ENCODE data around the gene ACVR1B. TPM values are rescaled to one million over a fixed set of nuclear protein-coding genes. Genes with fewer than 3 reads are reported as not detected.

ACVR1B gene
- total RNA-seq, 1 experiment from 2014 or later = 112 TPM

DNA sequence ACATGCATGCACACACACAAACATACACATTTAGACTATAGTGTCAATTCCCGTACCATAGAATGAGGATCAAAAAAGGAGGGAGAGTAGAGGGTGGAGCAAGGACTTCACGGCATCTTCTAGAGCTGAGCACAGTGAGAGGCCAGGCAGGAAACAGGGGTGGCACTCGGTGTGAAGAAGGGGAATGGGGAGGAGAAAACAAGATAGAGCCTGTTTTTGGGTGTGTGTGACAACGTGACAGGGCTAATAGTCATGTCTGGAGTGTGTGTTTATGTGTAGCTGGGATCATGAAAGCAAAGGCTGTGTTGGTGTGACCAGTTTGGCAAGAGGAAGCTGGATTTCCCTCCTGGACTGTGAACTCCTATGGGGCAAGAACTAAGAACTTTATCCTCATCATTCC lies 9.9 kb upstream of the ACVR1B start:
- intact Hi-C loops (cut with micrococcal nuclease; ENCODE audit: unreplicated experiment) = no loop called here
- H3K4me3 Mint-ChIP-seq (ENCODE audit: unreplicated experiment) = no peak overlapping the region
- H3K27me3 ChIP-seq (replicated peaks; ENCODE audit: control insufficient read depth, insufficient read depth, low read length) = no peaks in the 10 kb centered on the region
- H3K36me3 Mint-ChIP-seq (ENCODE audit: insufficient read depth, unreplicated experiment) = no peaks in the 10 kb centered on the region
- ChIA-PET POLR2A (interaction anchor here (0.6 kb wide), 1 partner anchor 13 kb away, joined by 3 read pairs; no protein-coding TSS in a partner anchor), CTCF (no interaction called here)
- no TSS peak for BruUV-seq (replicated peaks)
- H3K9me3 Mint-ChIP-seq (ENCODE audit: unreplicated experiment) = peaks cover 18% of the 10 kb centered on the region
- H3K4me1 Mint-ChIP-seq (ENCODE audit: low read depth, unreplicated experiment) = no peaks in the 10 kb centered on the region
- no peak overlapping the region for H3K4me3 ChIP-seq (ENCODE audit: low read depth, low read length)
- no peak for TF ChIP-seq CTCF (IDR thresholded peaks at IDR 0.05; ENCODE audit: insufficient read depth in 1 of 2, low read depth in 1 of 2, low read length in 1 of 2, severe bottlenecking in 1 of 2, unreplicated experiment in 1 of 2)
- H3K27ac Mint-ChIP-seq (ENCODE audit: unreplicated experiment) = no peak overlapping the region
- H3K27me3 Mint-ChIP-seq (ENCODE audit: insufficient read depth, unreplicated experiment) = no peaks in the 10 kb centered on the region
- H3K9me3 ChIP-seq = peaks cover 19% of the 10 kb centered on the region
- no peaks in the 10 kb centered on the region for H3K36me3 ChIP-seq (ENCODE audit: control insufficient read depth, insufficient read depth, low read length)
- H3K4me1 ChIP-seq = no peaks in the 10 kb centered on the region
- no peak for DNase-seq

GRCh38 chr12:51942056-51942455 lies 9.4 kb upstream of the ACVR1B start:
- no peaks in the 10 kb centered on the region for H3K27me3 ChIP-seq (replicated peaks; ENCODE audit: control insufficient read depth, insufficient read depth, low read length)
- no peak overlapping the region for H3K27ac Mint-ChIP-seq (ENCODE audit: unreplicated experiment)
- DNase-seq = no peak
- H3K36me3 ChIP-seq (ENCODE audit: control insufficient read depth, insufficient read depth, low read length) = no peaks in the 10 kb centered on the region
- H3K36me3 Mint-ChIP-seq (ENCODE audit: insufficient read depth, unreplicated experiment) = no peaks in the 10 kb centered on the region
- peaks cover 18% of the 10 kb centered on the region for H3K9me3 Mint-ChIP-seq (ENCODE audit: unreplicated experiment)
- no peaks in the 10 kb centered on the region for H3K4me1 ChIP-seq
- ChIA-PET CTCF (no interaction called here), POLR2A (interaction anchor here (0.6 kb wide), 1 partner anchor 12 kb away, joined by 3 read pairs; no protein-coding TSS in a partner anchor)
- no peak for TF ChIP-seq CTCF (IDR thresholded peaks at IDR 0.05; ENCODE audit: insufficient read depth in 1 of 2, low read depth in 1 of 2, low read length in 1 of 2, severe bottlenecking in 1 of 2, unreplicated experiment in 1 of 2)
- H3K4me3 Mint-ChIP-seq (ENCODE audit: unreplicated experiment) = no peak overlapping the region
- intact Hi-C loops (cut with micrococcal nuclease; ENCODE audit: unreplicated experiment) = no loop called here
- peaks cover 19% of the 10 kb centered on the region for H3K9me3 ChIP-seq
- H3K4me1 Mint-ChIP-seq (ENCODE audit: low read depth, unreplicated experiment) = no peaks in the 10 kb centered on the region
- H3K4me3 ChIP-seq (ENCODE audit: low read depth, low read length) = no peak overlapping the region
- no peaks in the 10 kb centered on the region for H3K27me3 Mint-ChIP-seq (ENCODE audit: insufficient read depth, unreplicated experiment)
- no TSS peak for BruUV-seq (replicated peaks)

GRCh38 chr12:51942501-51943000 lies 8.9 kb upstream of the ACVR1B start:
- DNase-seq = peak in 1 of 2 experiments; percentile 20
- intact Hi-C loops (cut with micrococcal nuclease; ENCODE audit: unreplicated experiment) = no loop called here
- no peaks in the 10 kb centered on the region for H3K4me1 ChIP-seq
- TF ChIP-seq CTCF (IDR thresholded peaks at IDR 0.05; ENCODE audit: insufficient read depth in 1 of 2, low read depth in 1 of 2, low read length in 1 of 2, severe bottlenecking in 1 of 2, unreplicated experiment in 1 of 2) = no peak
- Mint-ChIP-seq H3K9me3 (ENCODE audit: unreplicated experiment) (peaks cover 18% of the 10 kb centered on the region), H3K27ac (ENCODE audit: unreplicated experiment) (no peak overlapping the region), H3K4me1 (ENCODE audit: low read depth, unreplicated experiment) (no peaks in the 10 kb centered on the region), H3K4me3 (ENCODE audit: unreplicated experiment) (no peak overlapping the region), H3K27me3 (ENCODE audit: insufficient read depth, unreplicated experiment) (no peaks in the 10 kb centered on the region), H3K36me3 (ENCODE audit: insufficient read depth, unreplicated experiment) (no peaks in the 10 kb centered on the region)
- H3K27me3 ChIP-seq (replicated peaks; ENCODE audit: control insufficient read depth, insufficient read depth, low read length) = no peaks in the 10 kb centered on the region
- peaks cover 19% of the 10 kb centered on the region for H3K9me3 ChIP-seq
- ChIA-PET CTCF (no interaction called here), POLR2A (no interaction called here)
- no TSS peak for BruUV-seq (replicated peaks)
- H3K36me3 ChIP-seq (ENCODE audit: control insufficient read depth, insufficient read depth, low read length) = no peaks in the 10 kb centered on the region
- H3K4me3 ChIP-seq (ENCODE audit: low read depth, low read length) = no peak overlapping the region

Measured in Caco-2 (cell line).